Neural crest cell (in vitro differentiated cells): ENCODE data around the gene PLEKHM1. TPM values are rescaled to one million over a fixed set of nuclear protein-coding genes. Genes with fewer than 3 reads are reported as not detected.

Experiments
- DNase-seq: peaks from one replicate; pipeline ENCODE4 v3.0.0; 2021; ENCODE audit warnings: low read depth, mixed read lengths, low spot score
- H3K27ac Mint-ChIP-seq: one replicate; pipeline ENCODE4 v1.8.0; 2021; ENCODE audit warnings: mild to moderate bottlenecking, mixed read lengths; ENCODE audit not compliant: unreplicated experiment
- H3K27me3 Mint-ChIP-seq: 2 replicates; pipeline ENCODE4 v1.8.0; 2021; ENCODE audit warnings: low read depth, mild to moderate bottlenecking, mixed read lengths
- H3K36me3 Mint-ChIP-seq: 2 replicates; pipeline ENCODE4 v1.8.0; 2021; ENCODE audit warnings: low read depth, mild to moderate bottlenecking, mixed read lengths
- H3K4me1 Mint-ChIP-seq: 2 replicates; pipeline ENCODE4 v1.8.0; 2021; ENCODE audit warnings: mixed read lengths
- H3K4me3 Mint-ChIP-seq: one replicate; pipeline ENCODE4 v1.8.0; 2021; ENCODE audit warnings: mild to moderate bottlenecking, mixed read lengths
- H3K9me3 Mint-ChIP-seq: 2 replicates; pipeline ENCODE4 v1.8.0; 2021; ENCODE audit warnings: mixed read lengths
- CTCF ChIP-seq: fragments of 200-600 bp; sonication (generic); conservative IDR thresholded peaks from 2 replicates; pipeline ENCODE4 v1.5.0; 2021; ENCODE audit warnings: antibody characterized with exemption, mild to moderate bottlenecking
- total RNA-seq: library from RNA; stranded (reverse); gene quantifications from 2 replicates; pipeline ENCODE4 v1.2.1, GENCODE V29; 2021

The PLEKHM1 gene
- total RNA-seq, 1 donor from 2014 or later, result 19.5 TPM

GRCh38 chr17:45414990-45415881 lies 75.3 kb downstream of the PLEKHM1 start:
- H3K36me3 Mint-ChIP-seq, result no peaks in the 10 kb centered on the region
- H3K4me3 Mint-ChIP-seq, result no peak overlapping the region
- H3K27me3 Mint-ChIP-seq, result peaks cover 7% of the 10 kb centered on the region
- H3K27ac Mint-ChIP-seq, result no peak overlapping the region
- no peak for TF ChIP-seq CTCF
- no peak for DNase-seq
- no peaks in the 10 kb centered on the region for H3K9me3 Mint-ChIP-seq
- H3K4me1 Mint-ChIP-seq, result peaks cover 13% of the 10 kb centered on the region

- no peak for TF ChIP-seq CTCF
- Mint-ChIP-seq H3K27ac (no peak overlapping the region), H3K27me3 (no peaks in the 10 kb centered on the region), H3K36me3 (no peaks in the 10 kb centered on the region), H3K4me3 (no peak overlapping the region), H3K4me1 (peaks cover 20% of the 10 kb centered on the region), H3K9me3 (no peaks in the 10 kb centered on the region)
- no peak for DNase-seq
Observed at GRCh38 chr17:45413498-45413923, 77.0 kb downstream of the PLEKHM1 start.

- Mint-ChIP-seq H3K27me3 (peaks cover 4% of the 10 kb centered on the region), H3K27ac (peak overlapping the region; percentile 81), H3K4me1 (peaks cover 20% of the 10 kb centered on the region), H3K4me3 (no peak overlapping the region), H3K9me3 (no peaks in the 10 kb centered on the region), H3K36me3 (no peaks in the 10 kb centered on the region)
- no peak for TF ChIP-seq CTCF
- DNase-seq, result no peak
Observed at GRCh38 chr17:45411348-45412105, 79.0 kb downstream of the PLEKHM1 start.

GRCh38 chr17:45410144-45411091 lies 80.1 kb downstream of the PLEKHM1 start:
- Mint-ChIP-seq H3K27ac (peak overlapping the region; percentile 84), H3K4me1 (peaks cover 23% of the 10 kb centered on the region), H3K4me3 (no peak overlapping the region), H3K27me3 (peaks cover 4% of the 10 kb centered on the region), H3K36me3 (no peaks in the 10 kb centered on the region), H3K9me3 (no peaks in the 10 kb centered on the region)
- DNase-seq, result no peak
- no peak for TF ChIP-seq CTCF

GRCh38 chr17:45409659-45410076 lies 80.9 kb downstream of the PLEKHM1 start:
- no peak for TF ChIP-seq CTCF
- Mint-ChIP-seq H3K27me3 (peaks cover 4% of the 10 kb centered on the region), H3K9me3 (no peaks in the 10 kb centered on the region), H3K36me3 (no peaks in the 10 kb centered on the region), H3K27ac (no peak overlapping the region), H3K4me3 (no peak overlapping the region), H3K4me1 (peaks cover 23% of the 10 kb centered on the region)
- DNase-seq, result no peak
